NCI-H510A treated with DMSO at 0.1 percent for 48 hours (cell line): ENCODE data around the gene ACSM2A.
"Not testable (repeated sequence)": the region's sequence is repeated elsewhere in the genome, so short reads cannot be mapped to it uniquely, and the experiment has no call there.

Experiments
- DNase-seq: peaks from one replicate; lab custom pipeline; 2025; lab: John Stamatoyannopoulos, UW

Gene ACSM2A

GRCh38 chr16:20451364-20451763, at the start of gene ACSM2A:
TSS of gene ACSM2A (plus strand) at chr16:20451521. CDS start at chr16:20460115, 8,594 bp downstream.
- DNase-seq = not testable (repeated sequence)

GRCh38 chr16:20402651-20403050, 48.7 kb upstream of the ACSM2A start:
- DNase-seq = no peak

- no peak for DNase-seq
These were observed 46.7 kb upstream of the ACSM2A start, which contains the start of gene PDILT for GRCh38 chr16:20404637-20405036. TSS of gene PDILT (minus strand) at chr16:20404737. CDS start at chr16:20399300, 5,437 bp downstream.

GRCh38 chr16:20409398-20410120, 41.8 kb upstream of the ACSM2A start, which contains the start of gene ACSM5:
TSS of gene ACSM5 (plus strand) at chr16:20409534. CDS start at chr16:20411485, 1,951 bp downstream.
- no peak for DNase-seq

GRCh38 chr16:20410121-20410723, 41.1 kb upstream of the ACSM2A start:
- DNase-seq = no peak

- DNase-seq = no peak
These were observed 40.3 kb upstream of the ACSM2A start for GRCh38 chr16:20411055-20411454.

- DNase-seq = no peak
These were observed 35.8 kb upstream of the ACSM2A start for GRCh38 chr16:20415541-20415940.

GRCh38 chr16:20419093-20419492, 32.2 kb upstream of the ACSM2A start:
- not testable (repeated sequence) for DNase-seq

- not testable (repeated sequence) for DNase-seq
These were observed 29.6 kb upstream of the ACSM2A start for GRCh38 chr16:20421748-20422147.

GRCh38 chr16:20423772-20424128, 27.6 kb upstream of the ACSM2A start:
- not testable (repeated sequence) for DNase-seq

- no peak for DNase-seq
These were observed 27.0 kb upstream of the ACSM2A start for GRCh38 chr16:20424129-20424866.

- DNase-seq = not testable (repeated sequence)
These were observed 23.9 kb upstream of the ACSM2A start for GRCh38 chr16:20427401-20427797.

- not testable (repeated sequence) for DNase-seq
These were observed 21.8 kb upstream of the ACSM2A start for GRCh38 chr16:20429499-20429898.

GRCh38 chr16:20430480-20430879, 20.8 kb upstream of the ACSM2A start:
- DNase-seq = not testable (repeated sequence)

- no peak for DNase-seq
These were observed 20.4 kb upstream of the ACSM2A start for GRCh38 chr16:20430948-20431347.

- not testable (repeated sequence) for DNase-seq
These were observed 12.4 kb upstream of the ACSM2A start for GRCh38 chr16:20438950-20439349.

- not testable (repeated sequence) for DNase-seq
These were observed 11.5 kb upstream of the ACSM2A start for GRCh38 chr16:20439820-20440231.

GRCh38 chr16:20440731-20441130, 10.6 kb upstream of the ACSM2A start:
- DNase-seq = not testable (repeated sequence)

- no peak for DNase-seq
These were observed 10.1 kb upstream of the ACSM2A start for GRCh38 chr16:20441191-20441590.

- DNase-seq = not testable (repeated sequence)
These were observed 9.5 kb upstream of the ACSM2A start for GRCh38 chr16:20441859-20442258.

- not testable (repeated sequence) for DNase-seq
These were observed 4.5 kb upstream of the ACSM2A start for GRCh38 chr16:20446652-20447393.

- DNase-seq = not testable (repeated sequence)
These were observed 2.3 kb downstream of the ACSM2A start for GRCh38 chr16:20453633-20454032.
